WTC11 (cell line): Measurements from ENCODE around the gene TPPP3. TPM values are rescaled to one million over a fixed set of nuclear protein-coding genes. Genes with fewer than 3 reads are reported as not detected.

Source experiments
- ATAC-seq: fragments of 200-7000 bp; cut with Tn5 transposase; 2 replicates; pipeline ENCODE4 v1.10.0; 2021; ENCODE audit warnings: mild to moderate bottlenecking, moderate library complexity
- CTCF ChIA-PET: fragments of 300-600 bp; sonication (Branson Sonifier 250); formaldehyde crosslinking; loops from one replicate; lab custom pipeline; 2021; ENCODE audit warnings: antibody characterized with exemption; lab: Charles Lee
- POLR2A ChIA-PET: fragments of 350-600 bp; sonication (Branson Sonifier 250); formaldehyde crosslinking; loops from one replicate; lab custom pipeline; 2021; ENCODE audit warnings: antibody characterized with exemption; lab: Charles Lee
- DNase-seq: peaks from one replicate; pipeline ENCODE4 v3.0.0; 2021; ENCODE audit warnings: low spot score
- H3K27ac Mint-ChIP-seq: 2 replicates; pipeline ENCODE4 v1.8.0; 2021; ENCODE audit warnings: mixed read lengths
- H3K27me3 Mint-ChIP-seq: 2 replicates; pipeline ENCODE4 v1.8.0; 2021; ENCODE audit warnings: low read depth, mild to moderate bottlenecking, moderate library complexity, mixed read lengths
- H3K36me3 Mint-ChIP-seq: 2 replicates; pipeline ENCODE4 v1.8.0; 2021; ENCODE audit warnings: mixed read lengths
- H3K4me1 Mint-ChIP-seq: 2 replicates; pipeline ENCODE4 v1.8.0; 2022; ENCODE audit warnings: mixed read lengths
- H3K4me3 Mint-ChIP-seq: 2 replicates; pipeline ENCODE4 v1.8.0; 2021; ENCODE audit warnings: mild to moderate bottlenecking, moderate library complexity, mixed read lengths
- H3K9me3 Mint-ChIP-seq: 2 replicates; pipeline ENCODE4 v1.8.0; 2021; ENCODE audit warnings: mixed read lengths
- CREM ChIP-seq: sonication (generic); formaldehyde crosslinking; IDR thresholded peaks from 2 replicates; pipeline ENCODE4 v1.8.1; 2022; ENCODE audit warnings: mild to moderate bottlenecking, missing genetic modification reagents, moderate library complexity
- FOXJ3 ChIP-seq: sonication (generic); formaldehyde crosslinking; IDR thresholded peaks from 2 replicates; pipeline ENCODE4 v1.9.0; 2021; ENCODE audit warnings: missing genetic modification reagents, mild to moderate bottlenecking, borderline replicate concordance
- GTF2I ChIP-seq: fragments of 250-450 bp; sonication (Bioruptor Pico); conservative IDR thresholded peaks from 2 replicates; pipeline ENCODE4 v1.4.0; 2021; ENCODE audit warnings: mild to moderate bottlenecking
- HMGA2 ChIP-seq: fragments of 250-450 bp; sonication (Bioruptor Pico); IDR thresholded peaks from 2 replicates; pipeline ENCODE4 v1.4.0; 2021; ENCODE audit warnings: mild to moderate bottlenecking, moderate library complexity
- JAZF1 ChIP-seq: fragments of 250-450 bp; sonication (Bioruptor Pico); IDR thresholded peaks from 2 replicates; pipeline ENCODE4 v1.9.0; 2021; ENCODE audit warnings: moderate library complexity, mild to moderate bottlenecking, inconsistent platforms
- JUN ChIP-seq: sonication (generic); formaldehyde crosslinking; IDR thresholded peaks from 2 replicates; pipeline ENCODE4 v1.8.0; 2023; ENCODE audit warnings: mild to moderate bottlenecking, missing genetic modification reagents
- MXD4 ChIP-seq: fragments of 250-450 bp; sonication (Bioruptor Pico); IDR thresholded peaks from 2 replicates; pipeline ENCODE4 v1.8.0; 2021; ENCODE audit warnings: mild to moderate bottlenecking, moderate library complexity, borderline replicate concordance
- NFE2L1 ChIP-seq: sonication (generic); formaldehyde crosslinking; IDR thresholded peaks from 2 replicates; pipeline ENCODE4 v1.8.1; 2023; ENCODE audit warnings: missing genetic modification reagents
- NFYB ChIP-seq: sonication (generic); formaldehyde crosslinking; conservative IDR thresholded peaks from 2 replicates; pipeline ENCODE4 v1.8.0; 2022; ENCODE audit warnings: low read depth, missing genetic modification reagents
- NR1H2 ChIP-seq: sonication (generic); formaldehyde crosslinking; IDR thresholded peaks from 2 replicates; pipeline ENCODE4 v1.9.0; 2021; ENCODE audit warnings: mild to moderate bottlenecking, moderate library complexity, missing genetic modification reagents
- OVOL2 ChIP-seq: fragments of 250-450 bp; sonication (Bioruptor Pico); IDR thresholded peaks from 2 replicates; pipeline ENCODE4 v1.9.0; 2021; ENCODE audit warnings: mild to moderate bottlenecking, borderline replicate concordance
- RELA ChIP-seq: sonication (generic); formaldehyde crosslinking; IDR thresholded peaks from 2 replicates; pipeline ENCODE4 v1.8.1; 2022; ENCODE audit warnings: missing genetic modification reagents, mild to moderate bottlenecking, borderline replicate concordance
- SOX15 ChIP-seq: fragments of 250-450 bp; sonication (Bioruptor Pico); IDR thresholded peaks from 2 replicates; pipeline ENCODE4 v1.9.0; 2021; ENCODE audit warnings: mild to moderate bottlenecking
- SP1 ChIP-seq: sonication (generic); formaldehyde crosslinking; conservative IDR thresholded peaks from 2 replicates; pipeline ENCODE4 v1.8.1; 2022; ENCODE audit warnings: missing genetic modification reagents
- TCF7 ChIP-seq: sonication (generic); formaldehyde crosslinking; IDR thresholded peaks from 2 replicates; pipeline ENCODE4 v1.8.0; 2022; ENCODE audit warnings: mild to moderate bottlenecking, low read depth, missing genetic modification reagents, moderate library complexity
- TP53 ChIP-seq: sonication (generic); formaldehyde crosslinking; IDR thresholded peaks from 2 replicates; pipeline ENCODE4 v1.8.1; 2023; ENCODE audit warnings: mild to moderate bottlenecking, missing genetic modification reagents
- ZNF121 ChIP-seq: sonication (generic); formaldehyde crosslinking; IDR thresholded peaks from 2 replicates; pipeline ENCODE4 v1.8.0; 2023; ENCODE audit warnings: missing genetic modification reagents
- ZNF232 ChIP-seq: sonication (generic); formaldehyde crosslinking; IDR thresholded peaks from 2 replicates; pipeline ENCODE4 v1.8.0; 2022; ENCODE audit warnings: mild to moderate bottlenecking, missing genetic modification reagents
- ZNF671 ChIP-seq: fragments of 250-450 bp; sonication (Bioruptor Pico); IDR thresholded peaks from 2 replicates; pipeline ENCODE4 v1.8.0; 2021; ENCODE audit warnings: mild to moderate bottlenecking
- total RNA-seq: library from RNA; stranded (reverse); gene quantifications from 3 replicates; pipeline ENCODE4 v1.2.3, GENCODE V29; 2021
- TF ChIP-seq, protein P1 (sequence below): sonication (generic); formaldehyde crosslinking; IDR thresholded peaks from 2 replicates; pipeline ENCODE4 v1.8.0; 2022; ENCODE audit warnings: mild to moderate bottlenecking, missing genetic modification reagents
- TF ChIP-seq, protein P2 (sequence below): sonication (generic); formaldehyde crosslinking; IDR thresholded peaks from 2 replicates; pipeline ENCODE4 v1.8.1; 2022; ENCODE audit warnings: low read depth, missing genetic modification reagents, borderline replicate concordance
- TF ChIP-seq, protein P3 (sequence below): fragments of 250-450 bp; sonication (Bioruptor Pico); IDR thresholded peaks from 2 replicates; pipeline ENCODE4 v2.1.2; 2022; ENCODE audit warnings: mild to moderate bottlenecking, moderate library complexity
- TF ChIP-seq, protein P4 (sequence below): sonication (generic); formaldehyde crosslinking; IDR thresholded peaks from 2 replicates; pipeline ENCODE4 v1.8.1; 2022; ENCODE audit warnings: mild to moderate bottlenecking, moderate library complexity, missing genetic modification reagents
- TF ChIP-seq, protein P5 (sequence below): sonication (generic); formaldehyde crosslinking; IDR thresholded peaks from 2 replicates; pipeline ENCODE4 v1.8.1; 2022; ENCODE audit warnings: low read depth, mild to moderate bottlenecking, moderate library complexity, missing genetic modification reagents, borderline replicate concordance
- TF ChIP-seq, protein P6 (sequence below): sonication (generic); formaldehyde crosslinking; IDR thresholded peaks from 2 replicates; pipeline ENCODE4 v1.8.0; 2023; ENCODE audit warnings: mild to moderate bottlenecking, missing genetic modification reagents
- TF ChIP-seq, protein P7 (sequence below): sonication (generic); formaldehyde crosslinking; IDR thresholded peaks from 2 replicates; pipeline ENCODE4 v1.8.1; 2023; ENCODE audit warnings: mild to moderate bottlenecking, missing genetic modification reagents, moderate library complexity

Gene TPPP3
- total RNA-seq, 1 experiment from 2014 or later: 0.74 TPM

DNA sequence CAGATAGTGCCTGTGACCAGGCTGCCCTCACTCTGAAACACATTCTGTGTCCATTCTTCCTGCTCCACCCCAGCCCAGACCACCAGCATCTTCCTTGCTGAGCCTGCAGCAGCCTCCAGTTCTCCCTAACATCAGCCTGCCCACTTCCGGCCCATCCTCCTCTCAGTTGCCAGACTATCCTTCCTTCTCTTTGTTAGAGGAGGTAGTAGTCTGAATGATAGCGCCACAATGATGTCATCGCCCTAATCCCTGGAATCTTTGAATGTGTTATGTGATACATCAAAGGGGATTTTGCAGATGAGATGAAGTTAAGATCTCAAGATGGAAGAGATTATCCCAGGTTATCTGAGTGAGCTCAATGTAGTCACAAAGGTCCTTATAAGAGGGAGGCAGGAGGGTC, 26.2 kb upstream of the TPPP3 start:
- TF ChIP-seq, protein P1, sequence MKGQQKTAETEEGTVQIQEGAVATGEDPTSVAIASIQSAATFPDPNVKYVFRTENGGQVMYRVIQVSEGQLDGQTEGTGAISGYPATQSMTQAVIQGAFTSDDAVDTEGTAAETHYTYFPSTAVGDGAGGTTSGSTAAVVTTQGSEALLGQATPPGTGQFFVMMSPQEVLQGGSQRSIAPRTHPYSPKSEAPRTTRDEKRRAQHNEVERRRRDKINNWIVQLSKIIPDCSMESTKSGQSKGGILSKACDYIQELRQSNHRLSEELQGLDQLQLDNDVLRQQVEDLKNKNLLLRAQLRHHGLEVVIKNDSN (CRISPR knock-in tag): no peak
- no peak for TF ChIP-seq JAZF1
- no peak for TF ChIP-seq JUN (CRISPR knock-in tag)
- no peak for TF ChIP-seq NFYB (CRISPR knock-in tag)
- TF ChIP-seq NFE2L1 (CRISPR knock-in tag): no peak
- no peak for TF ChIP-seq FOXJ3 (CRISPR knock-in tag)
- no peak for TF ChIP-seq ZNF671 (CRISPR knock-in tag)
- TF ChIP-seq, protein P2, sequence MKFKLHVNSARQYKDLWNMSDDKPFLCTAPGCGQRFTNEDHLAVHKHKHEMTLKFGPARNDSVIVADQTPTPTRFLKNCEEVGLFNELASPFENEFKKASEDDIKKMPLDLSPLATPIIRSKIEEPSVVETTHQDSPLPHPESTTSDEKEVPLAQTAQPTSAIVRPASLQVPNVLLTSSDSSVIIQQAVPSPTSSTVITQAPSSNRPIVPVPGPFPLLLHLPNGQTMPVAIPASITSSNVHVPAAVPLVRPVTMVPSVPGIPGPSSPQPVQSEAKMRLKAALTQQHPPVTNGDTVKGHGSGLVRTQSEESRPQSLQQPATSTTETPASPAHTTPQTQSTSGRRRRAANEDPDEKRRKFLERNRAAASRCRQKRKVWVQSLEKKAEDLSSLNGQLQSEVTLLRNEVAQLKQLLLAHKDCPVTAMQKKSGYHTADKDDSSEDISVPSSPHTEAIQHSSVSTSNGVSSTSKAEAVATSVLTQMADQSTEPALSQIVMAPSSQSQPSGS (CRISPR knock-in tag): no peak
- no peak for TF ChIP-seq GTF2I (CRISPR knock-in tag)
- TF ChIP-seq SOX15 (CRISPR knock-in tag): no peak
- TF ChIP-seq SP1 (CRISPR knock-in tag): no peak
- TF ChIP-seq, protein P3, sequence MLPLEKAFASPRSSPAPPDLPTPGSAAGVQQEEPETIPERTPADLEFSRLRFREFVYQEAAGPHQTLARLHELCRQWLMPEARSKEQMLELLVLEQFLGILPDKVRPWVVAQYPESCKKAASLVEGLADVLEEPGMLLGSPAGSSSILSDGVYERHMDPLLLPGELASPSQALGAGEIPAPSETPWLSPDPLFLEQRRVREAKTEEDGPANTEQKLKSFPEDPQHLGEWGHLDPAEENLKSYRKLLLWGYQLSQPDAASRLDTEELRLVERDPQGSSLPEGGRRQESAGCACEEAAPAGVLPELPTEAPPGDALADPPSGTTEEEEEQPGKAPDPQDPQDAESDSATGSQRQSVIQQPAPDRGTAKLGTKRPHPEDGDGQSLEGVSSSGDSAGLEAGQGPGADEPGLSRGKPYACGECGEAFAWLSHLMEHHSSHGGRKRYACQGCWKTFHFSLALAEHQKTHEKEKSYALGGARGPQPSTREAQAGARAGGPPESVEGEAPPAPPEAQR: no peak
- TF ChIP-seq, protein P4, sequence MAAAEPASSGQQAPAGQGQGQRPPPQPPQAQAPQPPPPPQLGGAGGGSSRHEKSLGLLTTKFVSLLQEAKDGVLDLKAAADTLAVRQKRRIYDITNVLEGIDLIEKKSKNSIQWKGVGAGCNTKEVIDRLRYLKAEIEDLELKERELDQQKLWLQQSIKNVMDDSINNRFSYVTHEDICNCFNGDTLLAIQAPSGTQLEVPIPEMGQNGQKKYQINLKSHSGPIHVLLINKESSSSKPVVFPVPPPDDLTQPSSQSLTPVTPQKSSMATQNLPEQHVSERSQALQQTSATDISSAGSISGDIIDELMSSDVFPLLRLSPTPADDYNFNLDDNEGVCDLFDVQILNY (CRISPR knock-in tag): no peak
- no peak for TF ChIP-seq MXD4 (CRISPR knock-in tag)
- TF ChIP-seq CREM: no peak
- CTCF ChIA-PET: interaction anchor here (1.1 to 10.4 kb wide), 5 partner anchors 9 to 73 kb away, joined by 3 to 234 read pairs (median 14); no protein-coding TSS in a partner anchor
- Mint-ChIP-seq H3K36me3 (no peaks in the 10 kb centered on the region), H3K9me3 (peaks cover 5% of the 10 kb centered on the region), H3K4me1 (peaks cover 53% of the 10 kb centered on the region), H3K27me3 (peaks cover 16% of the 10 kb centered on the region), H3K27ac (no peak overlapping the region; the same call in 1 of the 2 replicates), H3K4me3 (no peak overlapping the region)
- DNase-seq (no peak), ATAC-seq (no peak)
- POLR2A ChIA-PET: no interaction called here

DNA sequence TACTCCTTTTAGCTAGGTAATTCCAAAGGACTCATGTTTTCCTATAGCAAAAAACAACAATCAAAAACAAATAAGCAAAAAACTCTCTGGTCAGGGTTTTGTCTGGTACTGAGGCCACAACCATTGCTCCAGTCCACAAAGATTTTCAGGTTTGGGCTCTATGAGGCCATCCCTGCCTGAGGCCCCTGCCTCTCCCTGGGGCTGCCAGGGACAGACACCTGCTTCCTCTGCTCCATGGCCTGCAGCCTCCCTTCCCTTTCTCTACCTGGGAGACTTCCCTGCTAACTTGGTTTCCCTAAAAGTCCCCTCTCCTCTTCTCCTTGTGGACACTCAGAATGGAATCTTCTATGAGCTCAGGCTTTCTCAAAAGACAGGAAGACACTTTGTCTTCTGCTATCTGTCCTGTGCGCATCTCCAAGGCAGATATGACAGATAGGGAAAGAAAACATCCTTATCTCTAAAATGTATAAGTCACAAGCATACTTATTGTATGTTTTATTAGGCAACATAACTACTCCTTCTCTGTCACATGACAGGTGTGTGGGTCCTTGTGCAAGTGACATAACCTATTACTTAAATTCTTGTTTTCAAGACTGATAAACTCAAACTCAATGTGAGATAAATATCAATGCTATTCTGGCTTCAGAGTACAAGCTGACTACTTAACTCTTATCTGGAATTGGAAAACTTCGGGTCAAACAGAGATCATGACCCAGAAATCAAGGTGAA, 24.2 kb upstream of the TPPP3 start:
- no peak for ATAC-seq
- Mint-ChIP-seq H3K27ac (no peak overlapping the region; the same call in 1 of the 2 replicates), H3K4me3 (peak overlapping the region; percentile 30; the same call in 1 of the 2 replicates), H3K9me3 (peaks cover 5% of the 10 kb centered on the region), H3K36me3 (no peaks in the 10 kb centered on the region), H3K27me3 (peaks cover 16% of the 10 kb centered on the region), H3K4me1 (peaks cover 47% of the 10 kb centered on the region)
- ChIA-PET POLR2A (interaction anchor here (1.2 kb wide), 1 partner anchor 11 kb away, joined by 3 read pairs; no protein-coding TSS in a partner anchor), CTCF (interaction anchor here (0.8 to 3.4 kb wide), 11 partner anchors 7 to 133 kb away, joined by 3 to 31 read pairs (median 6); partner anchors contain the start of genes KCTD19, LRRC36 and TPPP3)
- no peak for DNase-seq
- no peak for TF ChIP-seq ZNF121 (CRISPR knock-in tag)
- TF ChIP-seq NR1H2 (CRISPR knock-in tag): no peak
- TF ChIP-seq RELA (CRISPR knock-in tag): no peak
- TF ChIP-seq OVOL2 (CRISPR knock-in tag): no peak
- TF ChIP-seq TP53: no peak
- TF ChIP-seq, protein P5, sequence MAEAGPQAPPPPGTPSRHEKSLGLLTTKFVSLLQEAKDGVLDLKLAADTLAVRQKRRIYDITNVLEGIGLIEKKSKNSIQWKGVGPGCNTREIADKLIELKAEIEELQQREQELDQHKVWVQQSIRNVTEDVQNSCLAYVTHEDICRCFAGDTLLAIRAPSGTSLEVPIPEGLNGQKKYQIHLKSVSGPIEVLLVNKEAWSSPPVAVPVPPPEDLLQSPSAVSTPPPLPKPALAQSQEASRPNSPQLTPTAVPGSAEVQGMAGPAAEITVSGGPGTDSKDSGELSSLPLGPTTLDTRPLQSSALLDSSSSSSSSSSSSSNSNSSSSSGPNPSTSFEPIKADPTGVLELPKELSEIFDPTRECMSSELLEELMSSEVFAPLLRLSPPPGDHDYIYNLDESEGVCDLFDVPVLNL (CRISPR knock-in tag): no peak
- TF ChIP-seq TCF7 (CRISPR knock-in tag): no peak
- TF ChIP-seq, protein P6, sequence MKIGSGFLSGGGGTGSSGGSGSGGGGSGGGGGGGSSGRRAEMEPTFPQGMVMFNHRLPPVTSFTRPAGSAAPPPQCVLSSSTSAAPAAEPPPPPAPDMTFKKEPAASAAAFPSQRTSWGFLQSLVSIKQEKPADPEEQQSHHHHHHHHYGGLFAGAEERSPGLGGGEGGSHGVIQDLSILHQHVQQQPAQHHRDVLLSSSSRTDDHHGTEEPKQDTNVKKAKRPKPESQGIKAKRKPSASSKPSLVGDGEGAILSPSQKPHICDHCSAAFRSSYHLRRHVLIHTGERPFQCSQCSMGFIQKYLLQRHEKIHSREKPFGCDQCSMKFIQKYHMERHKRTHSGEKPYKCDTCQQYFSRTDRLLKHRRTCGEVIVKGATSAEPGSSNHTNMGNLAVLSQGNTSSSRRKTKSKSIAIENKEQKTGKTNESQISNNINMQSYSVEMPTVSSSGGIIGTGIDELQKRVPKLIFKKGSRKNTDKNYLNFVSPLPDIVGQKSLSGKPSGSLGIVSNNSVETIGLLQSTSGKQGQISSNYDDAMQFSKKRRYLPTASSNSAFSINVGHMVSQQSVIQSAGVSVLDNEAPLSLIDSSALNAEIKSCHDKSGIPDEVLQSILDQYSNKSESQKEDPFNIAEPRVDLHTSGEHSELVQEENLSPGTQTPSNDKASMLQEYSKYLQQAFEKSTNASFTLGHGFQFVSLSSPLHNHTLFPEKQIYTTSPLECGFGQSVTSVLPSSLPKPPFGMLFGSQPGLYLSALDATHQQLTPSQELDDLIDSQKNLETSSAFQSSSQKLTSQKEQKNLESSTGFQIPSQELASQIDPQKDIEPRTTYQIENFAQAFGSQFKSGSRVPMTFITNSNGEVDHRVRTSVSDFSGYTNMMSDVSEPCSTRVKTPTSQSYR (CRISPR knock-in tag): no peak
- TF ChIP-seq, protein P7, sequence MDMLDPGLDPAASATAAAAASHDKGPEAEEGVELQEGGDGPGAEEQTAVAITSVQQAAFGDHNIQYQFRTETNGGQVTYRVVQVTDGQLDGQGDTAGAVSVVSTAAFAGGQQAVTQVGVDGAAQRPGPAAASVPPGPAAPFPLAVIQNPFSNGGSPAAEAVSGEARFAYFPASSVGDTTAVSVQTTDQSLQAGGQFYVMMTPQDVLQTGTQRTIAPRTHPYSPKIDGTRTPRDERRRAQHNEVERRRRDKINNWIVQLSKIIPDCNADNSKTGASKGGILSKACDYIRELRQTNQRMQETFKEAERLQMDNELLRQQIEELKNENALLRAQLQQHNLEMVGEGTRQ (CRISPR knock-in tag): no peak
- TF ChIP-seq HMGA2: no peak
- no peak for TF ChIP-seq ZNF232
